Measurements from ENCODE around the gene ITGA2.

DNA sequence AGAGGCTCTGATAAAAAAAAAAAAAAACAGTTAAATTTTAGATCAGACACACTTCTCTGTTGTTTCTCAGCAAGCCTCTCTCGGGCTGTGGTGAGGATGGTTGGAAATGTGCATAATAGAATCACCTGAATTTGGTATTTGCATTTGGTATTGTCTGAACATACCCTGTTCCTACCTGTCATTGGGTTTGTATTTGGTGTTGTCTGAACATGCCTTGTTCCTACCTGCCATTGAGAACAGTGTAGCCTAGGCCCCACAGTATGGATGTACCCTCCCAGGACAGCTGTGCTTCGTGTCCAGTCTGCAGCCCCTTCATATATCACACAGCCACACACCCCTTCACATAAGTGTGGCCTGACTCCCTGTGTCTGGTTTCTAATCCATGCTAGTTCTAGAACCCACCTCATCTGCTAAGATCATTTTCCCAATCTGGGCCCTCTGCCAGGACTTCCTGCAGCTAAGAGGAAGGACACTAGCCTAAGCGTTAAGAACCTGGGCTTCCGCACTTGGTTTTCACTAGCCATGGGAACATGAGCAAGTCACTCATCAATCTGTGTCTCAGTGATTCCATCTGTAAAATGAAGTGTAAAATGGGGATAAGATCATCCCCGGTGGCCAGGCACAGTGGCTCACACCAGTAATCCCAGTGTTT is 49.2 kb downstream of the ITGA2 start:
- no peak for TF ChIP-seq EZH2 (IDR thresholded peaks at IDR 0.05; ENCODE audit: insufficient read depth, poor library complexity, severe bottlenecking)
- TF ChIP-seq EZH2phosphoT487 (IDR thresholded peaks at IDR 0.05; ENCODE audit: insufficient read depth, low read depth), result no peak

Measured in GM23248 (cell line).